Gastrocnemius medialis (tissue), 4 donors: Measurements from ENCODE around the gene PCYOX1L.

Experiments used
- POLR2A ChIP-seq, 2 donors: fragments of 450-650 bp; IDR thresholded peaks; one replicate each; pipeline ENCODE4 v1.6.1; 2017; ENCODE audit warnings: antibody characterized with exemption in 2 of 2, mild to moderate bottlenecking in 2 of 2, moderate library complexity in 2 of 2
- TF ChIP-seq, protein P1 (sequence below), 5 experiments: fragments of 450-650 bp in 3 of 5; fragments of 200-600 bp in 2 of 5; sonication (generic) in 2 of 5; IDR thresholded peaks in 4 of 5; conservative IDR thresholded peaks in 1 of 5; 1 replicate in 4 of 5; 2 replicates in 1 of 5; pipeline ENCODE4 v1.5.1; 2016 to 2019; ENCODE audit warnings: antibody characterized with exemption in 5 of 5, mild to moderate bottlenecking in 3 of 5, moderate library complexity in 3 of 5

DNA sequence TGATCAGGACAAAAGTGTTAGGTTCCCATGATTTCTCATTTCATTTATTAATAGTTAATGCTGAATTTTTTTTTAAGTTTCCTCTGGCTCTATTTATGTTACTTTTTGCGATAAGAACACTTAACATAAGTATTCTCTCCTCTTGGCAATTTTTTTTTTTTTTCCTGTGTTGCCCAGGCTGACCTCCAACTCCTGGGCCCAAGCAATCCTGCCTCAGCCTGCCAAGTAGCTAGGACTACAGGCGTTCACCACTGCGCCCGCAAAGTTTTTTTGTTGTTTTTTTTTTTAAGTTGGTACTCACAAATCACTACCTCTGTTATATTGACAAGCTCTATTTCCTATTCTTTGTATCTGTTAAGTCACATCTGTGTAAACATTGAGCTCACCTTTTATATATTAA, 5.7 kb upstream of the PCYOX1L start:
- TF ChIP-seq, protein P1, sequence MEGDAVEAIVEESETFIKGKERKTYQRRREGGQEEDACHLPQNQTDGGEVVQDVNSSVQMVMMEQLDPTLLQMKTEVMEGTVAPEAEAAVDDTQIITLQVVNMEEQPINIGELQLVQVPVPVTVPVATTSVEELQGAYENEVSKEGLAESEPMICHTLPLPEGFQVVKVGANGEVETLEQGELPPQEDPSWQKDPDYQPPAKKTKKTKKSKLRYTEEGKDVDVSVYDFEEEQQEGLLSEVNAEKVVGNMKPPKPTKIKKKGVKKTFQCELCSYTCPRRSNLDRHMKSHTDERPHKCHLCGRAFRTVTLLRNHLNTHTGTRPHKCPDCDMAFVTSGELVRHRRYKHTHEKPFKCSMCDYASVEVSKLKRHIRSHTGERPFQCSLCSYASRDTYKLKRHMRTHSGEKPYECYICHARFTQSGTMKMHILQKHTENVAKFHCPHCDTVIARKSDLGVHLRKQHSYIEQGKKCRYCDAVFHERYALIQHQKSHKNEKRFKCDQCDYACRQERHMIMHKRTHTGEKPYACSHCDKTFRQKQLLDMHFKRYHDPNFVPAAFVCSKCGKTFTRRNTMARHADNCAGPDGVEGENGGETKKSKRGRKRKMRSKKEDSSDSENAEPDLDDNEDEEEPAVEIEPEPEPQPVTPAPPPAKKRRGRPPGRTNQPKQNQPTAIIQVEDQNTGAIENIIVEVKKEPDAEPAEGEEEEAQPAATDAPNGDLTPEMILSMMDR (IDR thresholded peaks at IDR 0.05 in 4 of 5, conservative IDR thresholded peaks at IDR 0.05 in 1 of 5): no peak
- no peak for TF ChIP-seq POLR2A (IDR thresholded peaks at IDR 0.05)
